ENCODE data around the gene ZDHHC9.
"Not testable (repeated sequence)": the region's sequence is repeated elsewhere in the genome, so short reads cannot be mapped to it uniquely, and the experiment has no call there.

The ZDHHC9 gene

DNA sequence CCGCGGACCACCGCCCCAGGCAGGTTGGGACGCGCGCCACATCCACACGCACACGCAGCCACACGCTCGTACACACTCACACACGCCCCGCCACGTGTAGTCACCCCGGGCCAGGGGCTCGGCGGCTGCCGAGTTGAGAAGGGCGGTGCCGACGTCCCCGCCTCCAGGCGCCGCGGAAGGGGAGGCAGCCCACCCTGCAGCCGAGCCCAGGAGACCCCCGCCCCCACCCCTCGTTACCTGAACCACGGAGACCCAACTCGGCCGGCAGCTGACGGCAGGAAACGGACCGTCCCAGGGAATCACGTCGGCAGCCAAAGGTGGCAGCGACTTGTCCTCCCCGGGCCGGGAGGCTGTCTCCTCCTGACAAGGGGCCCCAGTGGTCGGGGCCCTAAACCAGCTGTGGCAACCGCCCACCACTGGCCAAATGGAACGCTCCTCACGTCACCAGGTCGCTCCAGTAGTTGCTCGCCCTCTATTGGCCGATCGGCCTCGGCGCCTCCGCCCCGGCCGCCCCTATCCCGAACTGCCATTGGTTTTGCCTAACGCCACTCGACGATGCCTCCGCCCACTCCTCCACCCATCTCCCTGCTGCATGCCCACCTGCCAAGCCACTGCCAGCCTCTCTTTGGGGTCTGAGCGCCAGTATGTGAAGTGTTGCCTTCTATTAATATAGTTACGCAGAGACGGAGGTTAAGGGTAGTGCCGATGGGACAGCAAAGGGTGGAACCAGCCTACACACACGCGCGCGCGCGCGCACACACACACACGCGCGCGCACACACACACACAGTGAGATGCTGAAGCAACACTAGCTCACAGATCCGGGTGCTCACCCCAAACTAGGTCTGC lies at the start of gene ZDHHC9:
Gene ZDHHC9 (minus strand): TSS at position 428 of the 848 bp plus-strand sequence. CDS start 1,941 bp downstream, outside the sequence.
- DNase-seq, result no peak

DNA sequence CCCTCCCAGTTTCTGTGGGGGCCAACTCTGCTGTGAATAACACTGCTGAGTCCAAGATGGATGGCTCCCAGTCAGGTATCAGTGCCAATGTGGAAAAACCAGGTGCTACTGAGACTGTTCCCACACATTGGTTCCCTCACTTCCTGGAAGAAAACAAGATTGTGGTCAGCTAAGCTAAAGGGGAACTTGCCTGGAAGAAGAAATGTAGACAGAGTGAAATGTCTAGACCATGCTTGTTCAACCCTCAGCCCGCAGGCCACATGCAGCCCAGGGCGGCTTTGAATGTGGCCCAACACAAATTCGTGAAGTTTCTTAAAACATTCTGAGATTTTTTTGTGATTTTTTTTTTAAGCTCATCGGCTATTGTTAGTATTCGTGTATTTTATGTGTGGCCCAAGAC lies 33.7 kb upstream of the ZDHHC9 start:
- no peak for DNase-seq

DNA sequence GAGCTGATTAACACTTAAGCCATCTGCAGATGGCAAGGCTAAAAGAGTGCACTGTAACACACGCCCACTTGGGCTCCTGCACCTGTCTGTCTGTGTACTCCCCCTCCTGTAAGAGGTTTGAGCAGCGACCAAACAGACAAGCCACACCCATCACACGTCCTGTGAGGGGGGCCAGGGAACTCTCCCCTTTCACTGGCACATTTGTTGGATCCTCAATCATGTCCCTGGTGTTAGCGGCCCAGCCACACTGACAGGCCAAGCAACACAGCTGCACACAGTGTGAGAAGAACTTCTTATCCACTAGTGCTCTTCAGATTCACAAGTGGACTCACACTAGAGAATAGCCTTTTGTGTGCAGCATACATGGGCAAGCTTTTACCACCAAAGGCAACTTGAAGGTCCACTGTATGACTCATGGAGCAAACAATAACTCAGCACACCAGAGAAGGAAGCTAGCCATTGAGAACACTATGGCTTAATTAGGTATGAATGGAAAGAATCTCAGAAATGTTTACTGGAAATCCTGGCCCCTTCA lies 33.2 kb upstream of the ZDHHC9 start:
- DNase-seq, result no peak

DNA sequence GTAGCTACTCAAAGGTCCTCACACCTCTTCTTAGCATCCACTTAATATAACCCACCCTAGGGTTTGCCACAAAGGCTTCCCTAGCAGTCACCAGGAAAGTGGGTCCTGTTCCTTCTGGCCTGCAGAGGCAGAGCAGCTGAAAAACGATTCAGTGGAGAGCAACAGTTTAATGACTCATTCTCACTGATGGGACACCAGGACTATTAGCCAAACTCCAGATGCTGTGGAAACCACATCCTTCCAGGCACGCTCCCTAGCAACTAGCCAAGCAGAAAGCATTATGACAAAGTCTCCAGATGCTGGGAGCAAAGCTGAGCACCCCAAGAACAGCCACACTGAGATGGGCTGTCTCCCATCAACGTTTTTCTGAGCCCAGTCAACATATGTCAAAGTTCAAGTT lies 32.0 kb upstream of the ZDHHC9 start:
- no peak for DNase-seq

DNA sequence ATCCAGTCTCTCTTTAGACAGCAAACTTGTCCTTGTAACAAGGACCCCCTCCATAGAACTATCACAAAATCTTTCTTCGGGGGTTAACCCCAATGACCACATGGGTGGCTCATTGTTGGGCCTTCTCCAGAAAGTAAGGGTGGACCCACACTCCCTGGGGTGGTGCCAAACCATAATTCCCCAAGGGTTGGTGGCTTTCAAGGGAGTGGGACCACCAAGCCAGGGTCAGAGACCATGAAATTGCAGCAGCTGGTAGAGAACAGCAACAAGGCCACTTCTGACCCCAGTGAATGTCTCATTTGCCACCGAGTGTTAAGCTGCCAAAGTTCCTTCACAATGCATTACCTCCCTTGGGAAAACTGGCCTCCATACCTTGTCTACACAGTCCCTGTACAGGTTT lies 28.8 kb upstream of the ZDHHC9 start:
- DNase-seq, result no peak

DNA sequence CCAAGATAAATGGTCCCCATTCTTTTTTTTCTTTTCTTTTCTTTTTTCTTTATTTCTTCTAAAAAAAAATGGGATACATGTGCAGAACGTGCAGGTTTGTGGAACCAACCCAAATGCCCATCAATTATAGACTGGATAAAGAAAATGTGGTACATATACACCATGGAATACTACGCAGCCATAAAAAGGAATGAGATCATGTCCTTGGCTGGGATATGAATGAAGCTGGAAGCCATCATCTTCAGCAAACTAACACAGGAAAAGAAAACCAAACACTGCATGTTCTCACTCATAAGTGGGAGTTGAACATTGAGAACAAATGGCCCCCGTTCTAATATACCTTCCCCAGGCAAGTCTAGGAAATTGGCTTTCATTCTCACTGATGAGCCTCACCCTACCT lies 22.6 kb upstream of the ZDHHC9 start:
- not testable (repeated sequence) for DNase-seq

DNA sequence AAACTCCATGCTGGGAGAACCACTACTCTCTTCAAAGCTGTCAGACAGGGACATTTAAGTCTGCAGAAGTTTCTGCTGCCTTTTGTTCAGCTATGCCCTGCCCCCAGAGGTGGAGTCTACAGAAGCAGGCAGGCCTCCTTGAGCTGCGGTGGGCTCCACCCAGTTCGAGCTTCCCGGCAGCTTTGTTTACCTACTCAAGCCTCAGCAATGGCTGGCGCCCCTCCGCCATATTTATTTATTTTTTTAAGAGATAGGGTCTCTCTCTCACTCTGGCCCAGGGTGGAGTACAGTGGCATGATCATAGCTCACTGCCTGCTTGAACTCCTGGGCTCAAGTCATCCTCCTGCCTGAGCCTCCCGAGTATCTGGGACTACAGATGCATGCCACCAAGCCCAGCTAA lies 15.4 kb upstream of the ZDHHC9 start:
- not testable (repeated sequence) for DNase-seq

DNA sequence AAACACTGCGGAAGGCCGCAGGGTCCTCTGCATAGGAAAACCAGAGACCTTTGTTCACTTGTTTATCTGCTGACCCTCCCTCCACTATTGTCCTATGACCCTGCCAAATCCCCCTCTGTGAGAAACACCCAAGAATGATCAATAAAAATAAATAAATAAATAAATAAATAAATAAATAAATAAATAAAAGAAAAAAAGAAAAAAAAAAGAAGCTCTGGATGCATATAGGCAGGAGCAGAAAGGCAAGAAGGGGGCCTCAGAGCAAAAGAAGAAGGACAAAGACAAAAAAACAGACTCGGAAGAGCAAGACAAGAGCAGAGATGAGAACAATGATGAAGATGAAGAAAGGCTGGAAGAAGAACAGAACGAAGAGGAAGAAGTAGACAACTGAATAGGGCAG lies 8.1 kb upstream of the ZDHHC9 start:
- not testable (repeated sequence) for DNase-seq

DNA sequence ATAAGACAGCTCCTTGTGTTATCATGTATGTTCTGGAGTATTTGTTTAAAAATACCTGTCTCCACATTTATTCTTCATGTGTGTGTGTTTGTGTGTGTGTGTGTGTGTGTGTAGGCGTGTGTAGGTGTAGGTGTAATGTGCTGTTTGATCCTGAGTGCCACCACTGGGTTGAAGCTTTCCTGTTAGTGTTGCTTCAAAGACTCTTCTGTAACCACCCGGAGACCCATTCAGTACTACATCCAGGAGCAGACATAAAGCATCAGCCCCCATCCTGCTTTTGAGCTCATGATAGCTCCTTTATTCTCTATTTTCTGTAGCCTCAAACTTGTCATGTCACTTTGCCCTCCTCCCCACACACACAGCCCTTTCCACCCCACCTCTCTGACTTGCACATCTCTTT lies 3.0 kb upstream of the ZDHHC9 start:
- no peak for DNase-seq

DNA sequence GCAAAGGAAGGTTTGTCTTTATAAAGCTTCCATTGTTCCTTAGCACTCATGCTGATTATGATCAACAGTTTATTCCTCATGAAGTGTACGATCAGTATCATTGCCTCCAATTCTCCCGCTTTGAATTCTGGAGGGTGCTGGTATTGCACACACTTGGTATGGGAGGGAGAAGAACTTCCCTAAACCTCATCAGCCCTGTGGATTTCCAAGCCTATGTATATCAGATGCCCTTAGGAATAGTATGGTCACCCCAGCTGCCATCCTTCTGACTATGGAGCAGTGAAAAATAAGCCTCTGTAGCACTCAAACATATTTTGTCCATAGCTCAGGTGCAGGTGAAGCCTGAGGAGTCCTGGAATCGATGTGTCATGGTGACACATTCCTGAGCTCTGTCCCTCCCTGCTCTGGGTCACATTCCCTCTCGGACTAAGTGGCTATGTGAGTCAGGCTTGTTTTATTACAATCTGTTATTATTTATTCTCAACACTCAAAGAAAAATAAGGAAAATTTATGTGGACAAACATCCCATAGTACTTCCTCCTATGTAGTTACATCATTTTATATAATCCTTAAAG lies 2.0 kb upstream of the ZDHHC9 start:
- DNase-seq, result no peak

DNA sequence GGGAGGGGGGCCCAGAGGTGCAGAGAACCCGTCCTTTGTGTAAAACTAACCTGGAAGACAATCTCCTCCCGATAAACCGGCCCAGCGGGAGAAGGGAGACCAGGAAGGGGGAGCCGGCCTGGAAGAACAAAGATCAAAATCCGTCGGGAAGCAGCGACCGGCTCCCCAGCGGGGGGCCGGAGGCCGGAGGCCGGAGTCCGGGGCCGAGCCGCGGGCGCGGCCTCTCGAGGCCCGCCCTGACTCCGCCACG lies 552 bp downstream of the ZDHHC9 start:
- DNase-seq, result no peak

DNA sequence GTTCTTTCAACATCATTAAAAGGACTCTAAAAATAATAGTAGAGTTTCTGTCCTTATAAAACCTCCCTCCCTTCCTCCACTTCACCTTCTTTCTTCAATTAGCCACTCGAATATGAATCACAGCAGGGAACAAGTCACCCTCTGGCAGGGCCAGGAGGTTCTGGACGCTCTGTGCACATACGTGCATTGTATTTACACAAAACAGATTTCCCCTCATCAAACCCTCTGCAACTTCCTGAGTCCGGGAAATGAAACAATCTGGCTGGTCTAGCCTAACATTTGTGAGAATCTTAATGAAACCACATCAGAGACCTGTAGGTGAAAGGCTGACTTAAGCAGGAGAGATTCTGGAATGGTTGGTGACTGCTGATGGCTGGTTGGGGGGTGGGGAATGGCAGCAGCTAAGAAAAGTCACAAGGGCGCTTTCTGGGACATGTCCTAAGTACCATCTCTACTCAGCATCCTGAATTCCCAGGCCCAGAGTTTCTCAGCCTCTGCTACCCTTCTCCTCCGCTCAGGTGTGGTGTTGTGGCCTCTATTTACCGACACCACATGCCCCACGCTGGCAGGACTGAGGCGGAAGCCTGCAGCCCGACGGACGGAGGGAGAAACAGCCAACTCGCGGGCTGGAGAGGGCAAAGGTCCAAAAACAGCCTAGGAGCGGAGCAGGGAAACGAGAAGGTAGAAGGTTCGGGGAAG lies 1.0 kb downstream of the ZDHHC9 start:
- no peak for DNase-seq

DNA sequence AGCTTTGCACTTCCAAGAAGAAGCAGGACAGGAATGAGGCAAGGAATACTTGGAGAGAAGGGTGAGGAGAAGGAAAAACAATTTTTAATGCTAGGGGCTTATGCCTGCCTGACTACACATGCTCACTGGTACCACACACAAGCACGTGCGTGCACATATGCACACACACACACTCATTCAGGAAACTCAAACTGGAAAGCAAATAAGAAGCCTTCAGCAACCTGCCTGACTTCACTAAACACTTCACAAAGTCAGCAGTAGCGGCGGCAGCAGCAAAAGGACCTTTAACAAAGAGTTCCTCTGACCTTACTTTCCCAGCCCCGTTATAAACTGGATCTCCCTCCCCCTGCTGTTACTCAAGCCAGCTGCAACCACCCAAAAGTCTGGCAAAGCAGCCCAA lies 3.3 kb downstream of the ZDHHC9 start:
- no peak for DNase-seq

DNA sequence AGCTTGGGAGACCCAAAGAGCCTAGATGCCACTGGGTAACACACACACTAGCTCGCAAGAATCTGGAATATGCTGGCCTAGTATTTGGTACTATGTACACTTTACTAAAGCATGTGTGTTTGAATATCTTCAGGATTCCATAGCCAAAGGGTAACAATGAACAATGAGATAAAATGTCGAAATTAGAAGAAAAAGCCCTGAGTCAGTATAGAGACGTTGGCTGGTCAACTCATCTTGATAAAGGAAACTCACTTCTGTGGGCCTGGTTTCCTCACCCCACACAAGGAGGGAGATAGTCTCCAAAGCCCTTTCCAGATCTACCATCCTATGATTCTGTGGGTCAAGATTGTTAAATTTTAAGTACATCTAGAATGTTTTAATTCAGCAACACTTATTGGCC lies 6.9 kb downstream of the ZDHHC9 start:
- DNase-seq, result no peak

DNA sequence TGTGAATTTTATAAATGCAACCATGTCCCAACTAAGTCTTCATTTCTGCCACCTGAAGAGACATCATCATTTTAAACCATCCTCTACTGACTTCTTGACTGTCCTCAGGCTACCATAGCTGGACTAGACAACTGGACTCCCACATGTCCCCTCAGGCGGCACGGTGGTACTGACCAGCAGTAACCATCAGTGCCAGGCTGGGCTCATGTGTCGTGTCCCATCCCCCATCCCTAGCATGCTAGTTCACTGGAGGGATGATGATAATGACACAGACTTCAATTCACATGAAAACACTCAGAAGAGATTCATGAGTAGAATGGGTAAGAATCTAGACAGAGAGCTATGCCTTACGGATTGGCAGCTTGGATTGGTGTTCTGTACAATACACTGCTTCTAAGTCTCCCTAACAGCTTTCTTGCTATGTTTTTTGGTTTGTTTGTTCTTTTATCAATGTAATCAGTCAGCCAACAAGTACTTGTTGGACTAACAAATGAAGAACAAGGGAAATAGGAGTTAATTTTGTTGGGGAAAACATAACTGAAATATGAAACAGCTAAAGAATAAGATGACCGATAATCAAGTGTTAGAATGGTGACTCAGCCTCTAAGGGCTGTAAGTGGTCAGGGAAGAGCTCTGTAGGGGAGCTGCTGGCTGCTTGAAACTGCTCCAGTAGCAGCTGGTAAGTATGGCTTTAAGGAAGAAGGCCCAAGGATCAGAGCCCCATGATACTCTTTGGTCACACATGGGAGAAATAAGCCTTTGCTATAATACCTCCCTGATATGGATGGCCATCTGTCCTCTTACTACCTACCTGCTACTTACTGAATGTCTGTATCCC lies 10.3 kb downstream of the ZDHHC9 start:
- no peak for DNase-seq

DNA sequence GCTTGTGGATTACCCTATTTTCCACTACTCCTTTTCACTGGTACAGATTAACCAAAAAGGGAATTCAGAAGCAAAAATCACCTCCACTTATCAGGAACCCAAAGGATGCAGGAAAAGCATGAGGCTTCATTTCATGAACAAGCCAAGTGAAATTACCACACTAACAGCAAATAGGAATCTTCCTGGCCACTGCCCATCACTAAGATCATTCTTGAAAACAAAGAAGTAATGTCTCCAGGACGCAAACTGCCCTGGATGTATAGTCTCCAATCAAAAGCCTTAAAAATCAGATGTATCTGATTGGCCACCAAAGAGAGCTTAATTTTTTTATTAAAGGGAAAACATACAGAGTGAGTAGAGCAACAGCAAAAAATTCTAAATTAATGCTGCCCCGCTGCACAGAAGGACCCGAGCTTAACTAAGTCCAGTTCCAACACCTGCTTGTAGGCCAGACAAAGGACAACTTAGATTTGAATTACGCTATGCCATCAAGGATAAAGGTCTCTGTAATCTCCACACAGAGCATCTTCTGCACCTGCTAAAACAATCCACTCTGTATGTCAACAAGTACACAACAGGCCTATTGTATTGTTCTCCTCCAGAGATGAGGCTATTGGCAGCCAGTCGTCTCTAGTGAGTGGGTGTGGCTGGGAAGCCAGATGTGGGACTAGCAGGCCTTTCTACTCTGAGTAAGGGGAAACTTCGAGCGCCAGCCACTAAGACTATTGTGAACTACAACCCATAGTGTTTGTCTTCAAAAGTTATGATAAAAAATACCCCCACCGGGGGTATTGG lies 12.4 kb downstream of the ZDHHC9 start:
- DNase-seq, result no peak

DNA sequence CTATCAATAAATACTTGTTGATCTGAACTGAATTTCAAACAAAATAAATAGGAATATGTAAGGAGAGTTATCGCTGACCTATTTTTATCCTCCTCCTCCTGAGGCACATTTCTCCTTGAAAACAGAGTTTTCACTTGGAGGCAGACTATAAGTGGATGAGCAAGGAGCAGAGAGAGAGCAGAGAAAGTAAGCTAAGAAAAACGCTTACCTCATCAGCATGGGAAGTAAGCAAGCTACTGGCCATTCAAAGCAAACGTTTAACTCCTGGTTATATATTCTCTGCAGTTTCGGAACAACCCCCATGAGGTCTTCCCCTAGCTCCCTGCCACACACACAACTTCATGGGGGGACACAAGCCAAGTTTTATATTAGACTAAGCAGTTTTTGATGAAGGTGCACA lies 13.2 kb downstream of the ZDHHC9 start:
- no peak for DNase-seq

DNA sequence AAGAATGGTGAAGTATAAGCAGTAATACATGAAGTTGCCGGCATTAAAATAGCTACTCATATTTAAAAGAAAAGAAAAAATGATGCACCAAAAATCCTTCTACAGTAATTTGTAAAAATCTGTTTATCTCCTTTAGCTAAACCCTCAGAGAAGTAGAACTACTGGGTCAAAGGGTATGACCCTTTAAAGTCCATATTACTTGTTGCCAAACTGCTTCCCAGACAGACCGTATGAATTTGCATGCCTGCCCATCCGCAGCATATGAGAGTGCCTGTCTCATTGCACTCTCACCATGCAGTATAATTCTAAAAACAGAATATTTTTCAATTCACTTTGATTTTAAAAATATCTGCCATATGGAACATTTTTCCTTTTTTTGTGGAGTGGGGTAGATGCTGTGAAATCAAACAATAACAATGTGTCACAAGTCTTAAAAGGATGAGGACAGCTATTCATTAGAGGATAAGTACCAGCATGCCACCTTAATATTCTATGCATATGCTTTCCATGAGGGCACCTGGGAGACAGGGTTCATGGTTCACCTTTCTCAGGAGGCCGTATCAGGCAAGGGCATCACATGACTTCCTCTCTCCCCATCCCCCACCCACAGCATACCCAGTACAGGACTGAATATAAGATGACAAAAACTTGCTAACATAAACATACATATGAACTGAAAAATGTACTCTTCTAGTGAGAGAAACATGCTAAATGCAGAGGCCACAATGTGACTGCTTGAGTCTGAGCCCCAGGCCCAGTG lies 17.8 kb downstream of the ZDHHC9 start:
- DNase-seq, result no peak

DNA sequence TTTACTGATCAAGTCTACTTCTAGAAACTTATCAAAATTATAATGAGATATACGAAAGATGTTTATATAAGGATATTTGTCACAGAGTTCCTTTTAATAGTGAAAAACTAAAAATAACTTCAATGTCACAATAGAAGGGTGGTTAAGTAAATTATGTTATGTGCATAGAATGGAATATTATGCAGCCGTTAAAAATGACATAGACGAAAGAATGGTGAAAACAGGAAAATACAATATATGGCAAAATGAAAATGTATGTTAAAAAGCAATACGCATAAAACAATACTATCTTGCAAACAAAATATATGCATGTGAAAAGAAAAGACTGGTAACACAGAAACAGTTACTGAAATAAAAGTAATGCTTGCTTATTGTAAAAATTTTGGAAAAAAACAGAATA lies 19.1 kb downstream of the ZDHHC9 start:
- no peak for DNase-seq

DNA sequence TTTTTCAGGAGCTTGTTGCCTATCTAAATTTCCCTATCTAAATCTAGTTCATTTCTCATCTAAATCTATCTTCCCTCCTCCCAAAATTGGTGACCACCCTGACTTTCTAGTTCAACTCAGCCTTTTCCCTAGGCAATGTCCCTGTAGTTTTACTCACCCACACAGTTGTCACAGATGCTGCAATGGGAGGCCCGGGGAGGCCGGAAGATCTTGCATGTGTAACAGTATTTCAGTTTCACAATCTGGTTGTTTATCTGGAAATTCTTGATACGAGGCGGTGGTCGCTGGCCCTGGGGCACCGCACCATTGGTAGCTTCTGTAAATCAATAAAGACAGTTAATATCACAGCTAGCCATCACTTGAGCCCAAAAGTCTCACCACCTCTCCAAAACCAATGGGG lies 20.2 kb downstream of the ZDHHC9 start:
- no peak for DNase-seq

DNA sequence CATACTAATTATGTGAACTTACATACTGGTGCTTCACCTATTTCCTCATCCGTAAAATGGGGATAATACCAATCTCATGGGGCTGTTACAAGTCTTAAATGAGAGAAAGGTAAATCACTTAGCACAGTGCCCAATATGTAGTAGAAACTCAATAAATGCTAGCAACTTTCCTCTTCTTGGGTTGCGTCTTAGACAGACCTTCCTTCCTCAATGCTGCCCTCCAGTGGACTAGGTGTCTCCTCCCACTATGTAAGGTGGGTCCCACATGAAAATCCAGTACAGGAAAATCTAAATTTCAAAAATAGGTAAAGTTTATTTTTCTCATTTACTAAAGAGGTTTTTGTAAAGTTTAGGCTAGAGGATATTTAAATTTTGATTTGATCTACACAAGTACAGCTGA lies 20.6 kb downstream of the ZDHHC9 start:
- DNase-seq, result no peak

DNA sequence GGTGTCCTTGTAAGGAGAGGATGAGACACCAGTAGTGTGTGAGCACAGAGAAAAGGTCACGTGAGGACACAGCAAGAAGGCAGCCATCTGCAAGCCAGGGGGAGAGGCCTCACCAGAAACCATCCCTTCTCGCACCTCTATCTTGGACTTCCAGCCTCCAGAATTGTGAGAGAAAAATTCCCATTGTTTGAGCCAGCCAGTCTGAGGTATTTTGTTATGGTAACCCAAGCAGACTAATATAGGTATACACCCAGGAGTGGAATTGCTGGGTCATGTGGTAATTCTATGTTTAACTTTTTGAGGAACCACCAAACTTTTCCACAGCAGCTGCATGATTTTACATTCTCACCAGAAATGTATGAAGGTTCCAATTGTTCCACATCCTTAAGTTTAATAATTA lies 25.6 kb downstream of the ZDHHC9 start:
- DNase-seq, result no peak

Measured in cortex of kidney (tissue), 1 donor.